DND-41 (cell line): ENCODE measurements around the gene RFXAP.

Experiments
- EZH2 ChIP-seq: IDR thresholded peaks from 3 replicates; pipeline ENCODE4 v1.6.1; 2012; ENCODE audit warnings: borderline replicate concordance, low read depth, mild to moderate bottlenecking, moderate library complexity, low read length, inconsistent platforms; ENCODE audit not compliant: severe bottlenecking
- TF ChIP-seq, protein P1 (sequence below): IDR thresholded peaks from 2 replicates; pipeline ENCODE4 v1.5.1; 2012; ENCODE audit warnings: borderline replicate concordance, low read length, moderate library complexity, mild to moderate bottlenecking; ENCODE audit not compliant: poor library complexity, severe bottlenecking; ENCODE audit errors: extremely low read depth

DNA sequence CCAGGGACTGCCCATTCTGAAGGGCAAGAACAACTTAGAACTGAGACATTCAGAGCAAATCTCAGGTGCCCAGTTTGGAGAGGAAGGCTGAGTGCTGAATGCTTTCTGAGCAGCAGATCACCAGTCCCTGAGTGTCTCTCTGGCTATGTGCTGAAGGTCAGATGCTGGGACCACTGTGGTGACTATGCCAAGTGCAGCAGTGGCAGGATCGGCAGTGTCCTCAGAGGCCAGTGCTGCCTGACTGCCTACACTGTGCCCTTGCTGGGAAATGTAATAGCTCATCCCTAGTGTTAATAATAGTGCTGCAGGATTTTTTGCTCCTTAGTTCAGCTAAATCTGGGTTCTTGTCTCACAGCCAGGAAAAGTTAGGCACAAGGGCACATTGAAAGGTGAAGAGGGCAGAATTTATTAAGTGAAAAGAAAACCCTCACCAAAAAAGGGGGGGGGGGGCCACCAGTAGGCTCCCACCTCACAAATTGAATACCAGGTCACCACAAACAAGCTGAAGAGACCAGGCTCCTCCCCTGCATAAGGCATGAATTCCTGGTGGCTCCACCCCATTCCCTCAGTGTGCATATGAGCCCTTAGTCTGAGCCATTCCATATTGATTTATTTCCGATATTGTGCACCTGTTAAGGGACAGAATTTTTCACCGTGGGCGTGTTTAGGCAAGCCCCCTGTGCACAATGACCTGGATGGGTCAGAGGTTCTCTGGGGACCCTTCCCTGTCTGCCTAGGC, 18.5 kb downstream of the RFXAP start:
- TF ChIP-seq, protein P1, sequence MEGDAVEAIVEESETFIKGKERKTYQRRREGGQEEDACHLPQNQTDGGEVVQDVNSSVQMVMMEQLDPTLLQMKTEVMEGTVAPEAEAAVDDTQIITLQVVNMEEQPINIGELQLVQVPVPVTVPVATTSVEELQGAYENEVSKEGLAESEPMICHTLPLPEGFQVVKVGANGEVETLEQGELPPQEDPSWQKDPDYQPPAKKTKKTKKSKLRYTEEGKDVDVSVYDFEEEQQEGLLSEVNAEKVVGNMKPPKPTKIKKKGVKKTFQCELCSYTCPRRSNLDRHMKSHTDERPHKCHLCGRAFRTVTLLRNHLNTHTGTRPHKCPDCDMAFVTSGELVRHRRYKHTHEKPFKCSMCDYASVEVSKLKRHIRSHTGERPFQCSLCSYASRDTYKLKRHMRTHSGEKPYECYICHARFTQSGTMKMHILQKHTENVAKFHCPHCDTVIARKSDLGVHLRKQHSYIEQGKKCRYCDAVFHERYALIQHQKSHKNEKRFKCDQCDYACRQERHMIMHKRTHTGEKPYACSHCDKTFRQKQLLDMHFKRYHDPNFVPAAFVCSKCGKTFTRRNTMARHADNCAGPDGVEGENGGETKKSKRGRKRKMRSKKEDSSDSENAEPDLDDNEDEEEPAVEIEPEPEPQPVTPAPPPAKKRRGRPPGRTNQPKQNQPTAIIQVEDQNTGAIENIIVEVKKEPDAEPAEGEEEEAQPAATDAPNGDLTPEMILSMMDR, result no peak
- TF ChIP-seq EZH2, result no peak
